ENCODE measurements around the gene PC.

- TF ChIP-seq CTCF (IDR thresholded peaks at IDR 0.05): no peak
- no peak for TF ChIP-seq EP300 (IDR thresholded peaks at IDR 0.05)
- TF ChIP-seq POLR2AphosphoS5 (IDR thresholded peaks at IDR 0.05): no peak
These were observed 103.4 kb downstream of the PC start for GRCh38 chr11:66854729-66855211.
